NB4 (cell line): Measurements from ENCODE around the gene GABRR3.

Experiments
- DNase-seq: peaks from one replicate; pipeline ENCODE4 v3.0.0; 2010; ENCODE audit warnings: low read depth
- H3K4me3 ChIP-seq: one replicate; pipeline ENCODE4 v1.5.1; 2011; ENCODE audit warnings: mild to moderate bottlenecking, low read depth, low read length, moderate library complexity
- MYC ChIP-seq: IDR thresholded peaks from 2 replicates; pipeline ENCODE4 v1.6.1; 2011; ENCODE audit warnings: low read depth, low read length
- POLR2A ChIP-seq: IDR thresholded peaks from 2 replicates; pipeline ENCODE4 v1.6.1; 2011; ENCODE audit warnings: mild to moderate bottlenecking; ENCODE audit not compliant: insufficient read length; ENCODE audit errors: extremely low read depth
- TF ChIP-seq, protein P1 (sequence below): IDR thresholded peaks from 2 replicates; pipeline ENCODE4 v1.6.1; 2011; ENCODE audit warnings: low read depth, low read length
- TF ChIP-seq, protein P2 (sequence below): IDR thresholded peaks from one replicate; pipeline ENCODE4 v1.5.1; 2012; ENCODE audit warnings: low read depth, low read length

GABRR3 gene

DNA sequence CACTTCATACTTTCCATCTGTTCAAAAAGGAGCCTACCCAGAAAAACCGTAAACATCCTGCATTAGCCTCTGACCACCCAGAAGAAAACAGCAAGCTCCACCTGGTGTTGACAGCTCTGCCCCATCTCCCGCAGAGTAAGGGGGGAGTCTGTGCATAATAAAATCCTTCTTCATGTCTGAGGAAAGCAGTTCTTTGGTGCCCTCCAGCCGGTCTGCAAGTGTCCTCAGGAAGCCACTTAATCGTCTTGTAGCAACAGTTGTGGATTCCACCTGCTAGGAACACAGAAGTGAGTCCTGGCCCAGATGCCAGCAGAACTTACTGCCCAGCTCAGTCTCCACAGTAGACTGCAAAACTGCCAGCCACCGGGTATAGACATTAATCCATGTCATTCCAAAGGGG, 85.4 kb downstream of the GABRR3 start:
- H3K4me3 ChIP-seq = no peak overlapping the region
- no peak for TF ChIP-seq MYC
- no peak for TF ChIP-seq POLR2A
- TF ChIP-seq, protein P1, sequence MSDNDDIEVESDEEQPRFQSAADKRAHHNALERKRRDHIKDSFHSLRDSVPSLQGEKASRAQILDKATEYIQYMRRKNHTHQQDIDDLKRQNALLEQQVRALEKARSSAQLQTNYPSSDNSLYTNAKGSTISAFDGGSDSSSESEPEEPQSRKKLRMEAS = no peak
- TF ChIP-seq, protein P2, sequence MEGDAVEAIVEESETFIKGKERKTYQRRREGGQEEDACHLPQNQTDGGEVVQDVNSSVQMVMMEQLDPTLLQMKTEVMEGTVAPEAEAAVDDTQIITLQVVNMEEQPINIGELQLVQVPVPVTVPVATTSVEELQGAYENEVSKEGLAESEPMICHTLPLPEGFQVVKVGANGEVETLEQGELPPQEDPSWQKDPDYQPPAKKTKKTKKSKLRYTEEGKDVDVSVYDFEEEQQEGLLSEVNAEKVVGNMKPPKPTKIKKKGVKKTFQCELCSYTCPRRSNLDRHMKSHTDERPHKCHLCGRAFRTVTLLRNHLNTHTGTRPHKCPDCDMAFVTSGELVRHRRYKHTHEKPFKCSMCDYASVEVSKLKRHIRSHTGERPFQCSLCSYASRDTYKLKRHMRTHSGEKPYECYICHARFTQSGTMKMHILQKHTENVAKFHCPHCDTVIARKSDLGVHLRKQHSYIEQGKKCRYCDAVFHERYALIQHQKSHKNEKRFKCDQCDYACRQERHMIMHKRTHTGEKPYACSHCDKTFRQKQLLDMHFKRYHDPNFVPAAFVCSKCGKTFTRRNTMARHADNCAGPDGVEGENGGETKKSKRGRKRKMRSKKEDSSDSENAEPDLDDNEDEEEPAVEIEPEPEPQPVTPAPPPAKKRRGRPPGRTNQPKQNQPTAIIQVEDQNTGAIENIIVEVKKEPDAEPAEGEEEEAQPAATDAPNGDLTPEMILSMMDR = no peak
- no peak for DNase-seq

DNA sequence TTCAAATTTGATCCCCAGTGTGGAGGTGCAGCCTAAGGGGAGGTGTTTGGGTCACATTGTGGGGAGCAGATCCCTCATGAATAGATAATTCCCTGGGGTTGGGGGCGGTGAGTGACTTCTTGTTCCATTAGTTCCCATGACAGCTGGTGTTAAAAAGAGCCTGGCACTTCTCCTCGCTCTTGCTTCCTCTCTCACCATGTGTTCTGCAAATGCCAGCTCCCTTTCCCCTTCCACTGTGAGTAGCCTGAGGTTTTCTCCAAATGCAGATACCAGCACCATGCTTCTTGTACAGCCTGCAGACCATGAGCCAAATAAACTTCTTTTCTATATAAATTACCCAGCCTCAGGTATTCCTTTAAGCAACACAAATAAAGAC, 86.0 kb downstream of the GABRR3 start:
- H3K4me3 ChIP-seq = no peak overlapping the region
- TF ChIP-seq, protein P2 = no peak
- TF ChIP-seq, protein P1 = no peak
- TF ChIP-seq POLR2A (no peak), MYC (no peak)
- no peak for DNase-seq

DNA sequence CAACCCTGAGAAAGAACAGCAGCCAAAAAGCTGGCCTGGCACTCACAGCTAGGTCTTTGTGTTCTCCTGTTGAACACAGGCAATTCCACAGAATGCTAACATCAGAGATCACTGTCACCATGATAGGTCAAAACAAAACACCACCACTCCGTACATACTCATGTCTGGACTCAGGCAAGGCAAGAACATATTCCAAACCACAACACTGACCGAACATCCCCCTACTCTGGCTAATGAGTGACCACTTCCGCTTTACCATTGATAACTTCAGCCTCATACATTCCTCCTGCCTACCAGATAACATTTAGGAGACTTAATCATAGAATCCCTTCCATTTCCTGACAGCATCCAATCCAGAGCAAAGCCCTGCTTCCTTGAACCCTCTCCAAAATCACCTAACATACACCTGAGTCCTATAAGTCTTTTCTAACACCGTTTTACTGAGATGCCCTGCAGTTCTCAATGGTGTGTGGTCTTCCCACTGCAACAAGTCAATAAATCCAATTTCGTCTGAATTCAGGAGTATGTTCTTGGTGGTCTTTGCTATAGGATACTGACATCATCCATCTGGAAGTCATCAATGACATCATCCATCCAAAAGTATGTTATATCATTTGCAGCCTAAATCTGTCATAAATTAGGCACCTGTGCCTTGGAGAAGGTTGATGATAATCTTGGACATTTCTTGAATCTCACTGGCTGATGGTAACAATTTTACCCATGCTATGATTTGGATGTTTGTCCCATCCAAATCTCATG, 86.6 kb downstream of the GABRR3 start:
- H3K4me3 ChIP-seq = no peak overlapping the region
- no peak for DNase-seq
- TF ChIP-seq, protein P2 = no peak
- no peak for TF ChIP-seq POLR2A
- no peak for TF ChIP-seq MYC
- TF ChIP-seq, protein P1 = no peak

DNA sequence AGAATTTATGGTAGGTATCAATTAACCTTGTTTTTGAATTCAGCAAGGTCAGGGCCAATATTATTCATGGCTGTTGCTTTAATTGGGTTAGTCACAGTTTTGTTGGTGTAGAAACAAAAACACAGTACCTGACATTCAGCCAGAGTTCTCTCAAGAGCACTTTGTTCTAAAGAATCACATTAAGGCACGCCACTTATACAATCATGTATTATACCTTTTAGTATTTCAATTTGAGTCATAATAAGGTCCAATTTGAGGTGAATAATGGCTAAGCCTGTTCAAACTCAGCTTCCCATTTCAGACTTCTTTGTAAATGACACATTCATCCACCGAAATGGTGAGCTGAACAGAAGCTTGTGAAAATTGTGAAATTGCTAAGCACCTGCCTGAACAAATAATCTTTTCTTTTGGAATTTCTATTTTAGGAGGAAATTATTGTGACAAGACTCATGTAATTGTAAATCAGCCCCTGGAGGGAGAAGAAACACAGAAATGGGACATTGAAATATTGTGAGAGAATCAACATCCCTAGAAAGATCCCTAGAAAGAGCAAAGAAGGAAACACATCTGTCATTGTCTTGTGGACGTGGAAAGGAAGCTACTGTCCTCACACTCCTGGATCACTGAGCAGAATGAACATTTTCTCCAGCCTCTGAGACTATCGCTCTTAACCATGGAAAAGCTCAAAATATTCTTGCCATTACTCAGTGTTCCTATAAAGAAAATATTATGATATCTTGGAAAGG, 92.1 kb downstream of the GABRR3 start:
- TF ChIP-seq POLR2A (no peak), MYC (no peak)
- TF ChIP-seq, protein P2 = no peak
- TF ChIP-seq, protein P1 = no peak
- DNase-seq = no peak
- no peak overlapping the region for H3K4me3 ChIP-seq

DNA sequence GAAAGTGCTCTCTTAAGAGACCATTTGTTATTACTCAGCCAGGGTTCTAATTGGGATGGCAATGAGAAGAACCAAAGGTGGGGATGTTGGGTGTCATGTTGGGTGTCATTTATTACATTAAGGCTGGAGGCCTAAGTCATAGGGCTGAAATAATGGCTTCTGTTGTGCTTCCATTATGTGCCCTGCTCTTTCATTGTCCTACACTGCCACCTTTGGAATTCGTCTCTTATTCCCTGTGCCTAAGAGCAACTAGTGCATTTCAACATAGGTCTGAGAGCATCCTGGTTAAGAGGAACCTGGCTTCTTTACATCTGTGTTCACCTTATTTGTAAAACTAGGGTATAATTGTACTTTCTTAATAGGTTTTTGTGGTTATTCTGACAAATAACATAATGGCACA, 95.1 kb downstream of the GABRR3 start:
- peak; percentile 35 for DNase-seq
- no peak overlapping the region for H3K4me3 ChIP-seq
- TF ChIP-seq MYC (no peak), POLR2A (no peak)
- TF ChIP-seq, protein P1 = no peak
- TF ChIP-seq, protein P2 = no peak
